NT2/D1 (cell line): ENCODE measurements around the gene GAS2L3.

Experiments used
- SUZ12 ChIP-seq: IDR thresholded peaks from 2 replicates; pipeline ENCODE4 v1.6.1; 2011; ENCODE audit not compliant: insufficient read length, insufficient read depth; ENCODE audit errors: extremely low read depth
- YY1 ChIP-seq: IDR thresholded peaks from 2 replicates; pipeline ENCODE4 v1.6.1; 2011; ENCODE audit not compliant: insufficient read length, insufficient read depth
- ZNF274 ChIP-seq: IDR thresholded peaks from 2 replicates; pipeline ENCODE4 v1.6.1; 2011; ENCODE audit warnings: mild to moderate bottlenecking, low read depth, low read length

DNA sequence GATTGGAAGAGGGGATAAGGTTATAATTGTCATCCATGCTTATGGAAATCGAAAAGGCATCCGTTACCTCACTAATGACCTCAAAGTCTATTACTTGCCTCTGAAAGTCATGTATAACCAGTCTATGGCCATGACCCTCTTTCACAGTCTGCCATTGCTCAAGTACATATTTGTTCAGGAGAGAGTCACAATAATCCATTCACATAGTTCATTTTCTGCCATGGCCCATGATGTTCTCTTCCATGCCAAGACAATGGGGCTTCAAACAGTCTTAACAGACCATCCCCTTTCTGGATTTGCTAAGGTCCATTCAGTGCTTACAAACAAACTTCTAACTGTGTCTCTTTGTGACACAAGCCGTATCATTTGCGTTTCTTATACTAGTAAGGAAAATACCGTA is 5.4 kb downstream of the GAS2L3 start:
- no peak for TF ChIP-seq YY1
- TF ChIP-seq ZNF274 = no peak
- TF ChIP-seq SUZ12 = no peak
